Stimulated activated CD4-positive, alpha-beta T cell treated with anti-CD3 and anti-CD28 coated beads, Interleukin-2, amount 100 ng/mL, for 4 hours (primary cell): Measurements from ENCODE around the gene RAB6A.
"Not testable (repeated sequence)": the region's sequence is repeated elsewhere in the genome, so short reads cannot be mapped to it uniquely, and the experiment has no call there.

Experiments used
- DNase-seq: peaks from one replicate; pipeline ENCODE4 v3.0.0-alpha.2; 2020; ENCODE audit warnings: low read depth

Gene RAB6A

GRCh38 chr11:73726825-73727224, 34.0 kb downstream of the RAB6A start:
- DNase-seq = no peak

GRCh38 chr11:73717136-73717535, 43.7 kb downstream of the RAB6A start:
- no peak for DNase-seq

GRCh38 chr11:73716153-73717056, 44.5 kb downstream of the RAB6A start:
- no peak for DNase-seq

- no peak for DNase-seq
These were observed 45.3 kb downstream of the RAB6A start for GRCh38 chr11:73715541-73715940.

GRCh38 chr11:73710964-73711363, 49.9 kb downstream of the RAB6A start:
- DNase-seq = no peak

GRCh38 chr11:73705053-73705452, 55.8 kb downstream of the RAB6A start:
- no peak for DNase-seq

- DNase-seq = no peak
These were observed 66.9 kb downstream of the RAB6A start for GRCh38 chr11:73693899-73694525.

- DNase-seq = no peak
These were observed 80.2 kb downstream of the RAB6A start for GRCh38 chr11:73680687-73681086.

- DNase-seq = not testable (repeated sequence)
These were observed 84.3 kb downstream of the RAB6A start for GRCh38 chr11:73676552-73676951.

- no peak for DNase-seq
These were observed 89.2 kb downstream of the RAB6A start for GRCh38 chr11:73671701-73672100.

GRCh38 chr11:73670808-73671207, 90.1 kb downstream of the RAB6A start:
- DNase-seq = no peak

- DNase-seq = no peak
These were observed 93.0 kb downstream of the RAB6A start for GRCh38 chr11:73667891-73668290.

- DNase-seq = no peak
These were observed 96.0 kb downstream of the RAB6A start for GRCh38 chr11:73664877-73665276.

GRCh38 chr11:73663604-73664495, 97.0 kb downstream of the RAB6A start:
- no peak for DNase-seq

- DNase-seq = no peak
These were observed 98.3 kb downstream of the RAB6A start for GRCh38 chr11:73662445-73663157.

- DNase-seq = peak; percentile 78
These were observed 99.7 kb downstream of the RAB6A start for GRCh38 chr11:73661035-73661628.

- DNase-seq = no peak
These were observed 100.3 kb downstream of the RAB6A start for GRCh38 chr11:73660497-73661034.

GRCh38 chr11:73659961-73660360, 100.9 kb downstream of the RAB6A start:
- DNase-seq = no peak

GRCh38 chr11:73656985-73657384, 103.9 kb downstream of the RAB6A start:
- no peak for DNase-seq

GRCh38 chr11:73655686-73656085, 105.2 kb downstream of the RAB6A start:
- no peak for DNase-seq

GRCh38 chr11:73654482-73655021, 106.3 kb downstream of the RAB6A start:
- DNase-seq = no peak
